Fibroblast of lung (primary cell): ENCODE measurements around the gene CERK.

Source experiments
- EZH2 ChIP-seq: IDR thresholded peaks from 2 replicates; pipeline ENCODE4 v1.5.1; 2012; ENCODE audit warnings: low read length, control low read depth, mild to moderate bottlenecking; ENCODE audit errors: missing control alignments
- TF ChIP-seq, protein P1 (sequence below), 2 donors: IDR thresholded peaks in 1 of 2; conservative IDR thresholded peaks in 1 of 2; 1 replicate in 1 of 2; 2 replicates in 1 of 2; pipeline ENCODE4 v1.5.1; 2011 to 2012; ENCODE audit warnings: low read length in 2 of 2, control low read depth in 1 of 2, inconsistent platforms in 1 of 2, low read depth in 1 of 2, mild to moderate bottlenecking in 1 of 2

DNA sequence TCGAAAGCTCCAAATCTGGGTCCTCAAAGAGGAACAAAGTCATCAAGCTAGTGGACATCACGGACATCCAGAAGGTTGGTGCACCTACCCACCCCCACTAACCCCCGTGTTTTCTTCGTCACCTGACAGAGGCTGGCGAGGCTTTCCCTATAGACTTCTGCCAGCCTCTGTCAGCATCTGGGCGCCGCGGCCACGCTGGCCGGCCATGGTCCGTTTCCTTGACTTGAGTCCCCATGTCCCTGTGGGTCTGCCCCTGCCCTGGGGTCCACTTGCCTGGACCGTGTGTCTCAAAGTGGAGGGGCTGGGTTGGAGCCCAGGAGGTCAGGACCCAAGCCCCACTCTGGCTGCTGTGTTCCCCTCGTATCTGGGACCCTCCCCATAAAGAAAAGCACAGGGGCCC lies 62.6 kb downstream of the CERK start:
- TF ChIP-seq, protein P1, sequence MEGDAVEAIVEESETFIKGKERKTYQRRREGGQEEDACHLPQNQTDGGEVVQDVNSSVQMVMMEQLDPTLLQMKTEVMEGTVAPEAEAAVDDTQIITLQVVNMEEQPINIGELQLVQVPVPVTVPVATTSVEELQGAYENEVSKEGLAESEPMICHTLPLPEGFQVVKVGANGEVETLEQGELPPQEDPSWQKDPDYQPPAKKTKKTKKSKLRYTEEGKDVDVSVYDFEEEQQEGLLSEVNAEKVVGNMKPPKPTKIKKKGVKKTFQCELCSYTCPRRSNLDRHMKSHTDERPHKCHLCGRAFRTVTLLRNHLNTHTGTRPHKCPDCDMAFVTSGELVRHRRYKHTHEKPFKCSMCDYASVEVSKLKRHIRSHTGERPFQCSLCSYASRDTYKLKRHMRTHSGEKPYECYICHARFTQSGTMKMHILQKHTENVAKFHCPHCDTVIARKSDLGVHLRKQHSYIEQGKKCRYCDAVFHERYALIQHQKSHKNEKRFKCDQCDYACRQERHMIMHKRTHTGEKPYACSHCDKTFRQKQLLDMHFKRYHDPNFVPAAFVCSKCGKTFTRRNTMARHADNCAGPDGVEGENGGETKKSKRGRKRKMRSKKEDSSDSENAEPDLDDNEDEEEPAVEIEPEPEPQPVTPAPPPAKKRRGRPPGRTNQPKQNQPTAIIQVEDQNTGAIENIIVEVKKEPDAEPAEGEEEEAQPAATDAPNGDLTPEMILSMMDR (conservative IDR thresholded peaks at IDR 0.05 in 1 of 2, IDR thresholded peaks at IDR 0.05 in 1 of 2; ENCODE audit: low read depth in 1 of 2, low read length in 2 of 2): no peak
- no peak for TF ChIP-seq EZH2
